H9 (cell line): ENCODE data around the gene OBP2B. TPM values are rescaled to one million over a fixed set of nuclear protein-coding genes. Genes with fewer than 3 reads are reported as not detected.

Experiments
- DNase-seq: peaks from one replicate; pipeline ENCODE4 v3.0.0-alpha.2; 2017
- H2AFZ ChIP-seq: one replicate; pipeline ENCODE4 v1.6.1; 2013; ENCODE audit warnings: mild to moderate bottlenecking, low read length, control low read depth, moderate library complexity
- H2AK5ac ChIP-seq: 2 replicates; pipeline ENCODE4 v1.6.1; 2013; ENCODE audit warnings: low read length, control low read depth, mixed read lengths; ENCODE audit not compliant: insufficient read length
- H2BK120ac ChIP-seq: one replicate; pipeline ENCODE4 v1.6.1; 2013; ENCODE audit warnings: low read depth, mild to moderate bottlenecking, low read length, control low read depth, inconsistent platforms; ENCODE audit not compliant: poor library complexity, severe bottlenecking
- H2BK12ac ChIP-seq: 2 replicates; pipeline ENCODE4 v1.6.1; 2013; ENCODE audit warnings: low read length, control low read depth, mixed read lengths, low read depth; ENCODE audit not compliant: insufficient read length
- H2BK15ac ChIP-seq: 2 replicates; pipeline ENCODE4 v1.6.1; 2013; ENCODE audit warnings: low read depth, low read length, control low read depth
- H2BK20ac ChIP-seq: one replicate; pipeline ENCODE4 v1.6.1; 2013; ENCODE audit warnings: low read depth, mild to moderate bottlenecking, low read length, control low read depth, inconsistent platforms; ENCODE audit not compliant: poor library complexity, severe bottlenecking
- H2BK5ac ChIP-seq: 2 replicates; pipeline ENCODE4 v1.6.1; 2013; ENCODE audit warnings: low read length, control low read depth, mixed read lengths; ENCODE audit not compliant: insufficient read length
- H3K14ac ChIP-seq: 2 replicates; pipeline ENCODE4 v1.6.1; 2013; ENCODE audit warnings: low read length, control low read depth; ENCODE audit not compliant: insufficient read depth
- H3K18ac ChIP-seq: 2 replicates; pipeline ENCODE4 v1.6.1; 2013; ENCODE audit warnings: low read depth, mild to moderate bottlenecking, mixed read lengths, low read length, control low read depth; ENCODE audit not compliant: insufficient read length
- H3K23ac ChIP-seq: 2 replicates; pipeline ENCODE4 v1.6.1; 2013; ENCODE audit warnings: low read length, control low read depth, mixed read lengths, low read depth; ENCODE audit not compliant: insufficient read length
- H3K23me2 ChIP-seq: 2 replicates; pipeline ENCODE4 v1.6.1; 2013; ENCODE audit warnings: low read depth, mild to moderate bottlenecking, mixed read lengths, low read length, control low read depth; ENCODE audit not compliant: insufficient read length, poor library complexity, severe bottlenecking
- H3K27ac ChIP-seq: 2 replicates; pipeline ENCODE4 v1.5.1; 2013; ENCODE audit warnings: low read length, control low read depth, mixed read lengths, low read depth; ENCODE audit not compliant: insufficient read length
- H3K27me3 ChIP-seq: 2 replicates; pipeline ENCODE4 v1.6.1; 2013; ENCODE audit warnings: low read length, control low read depth, inconsistent platforms; ENCODE audit not compliant: insufficient read depth
- H3K4ac ChIP-seq: 2 replicates; pipeline ENCODE4 v1.6.1; 2013; ENCODE audit warnings: low read depth, mild to moderate bottlenecking, control low read depth, inconsistent platforms, low read length, moderate library complexity
- H3K4me1 ChIP-seq: 2 replicates; pipeline ENCODE4 v1.6.1; 2013; ENCODE audit warnings: low read length, control low read depth, inconsistent platforms; ENCODE audit not compliant: insufficient read depth
- H3K4me2 ChIP-seq: 2 replicates; pipeline ENCODE4 v1.6.1; 2013; ENCODE audit warnings: low read length, control low read depth, mixed read lengths; ENCODE audit not compliant: insufficient read length, insufficient read depth
- H3K56ac ChIP-seq: 2 replicates; pipeline ENCODE4 v1.6.1; 2013; ENCODE audit warnings: low read depth, mild to moderate bottlenecking, mixed read lengths, low read length, control low read depth; ENCODE audit not compliant: insufficient read length
- H3K79me1 ChIP-seq: 2 replicates; pipeline ENCODE4 v1.6.1; 2013; ENCODE audit warnings: low read depth, mild to moderate bottlenecking, moderate library complexity, low read length, control low read depth, inconsistent platforms; ENCODE audit not compliant: insufficient read depth, poor library complexity, severe bottlenecking
- H3K79me2 ChIP-seq: 2 replicates; pipeline ENCODE4 v1.6.1; 2013; ENCODE audit warnings: low read length, control low read depth, inconsistent platforms; ENCODE audit not compliant: insufficient read depth
- H3K9ac ChIP-seq: 2 replicates; pipeline ENCODE4 v1.6.1; 2013; ENCODE audit warnings: low read length, control low read depth, mixed read lengths; ENCODE audit not compliant: insufficient read length; ENCODE audit errors: extremely low read depth
- H3K9me3 ChIP-seq: one replicate; pipeline ENCODE4 v1.6.1; 2013; ENCODE audit warnings: low read depth, low read length, inconsistent platforms; ENCODE audit not compliant: control insufficient read depth
- H3T11ph ChIP-seq: one replicate; pipeline ENCODE4 v1.6.1; 2013; ENCODE audit warnings: mild to moderate bottlenecking, low read length, control low read depth, inconsistent platforms
- H4K20me1 ChIP-seq: one replicate; pipeline ENCODE4 v1.6.1; 2013; ENCODE audit not compliant: control insufficient read depth, insufficient read length, insufficient read depth
- H4K5ac ChIP-seq: 2 replicates; pipeline ENCODE4 v1.6.1; 2013; ENCODE audit warnings: low read depth, mild to moderate bottlenecking, mixed read lengths, low read length, control low read depth; ENCODE audit not compliant: insufficient read length
- H4K8ac ChIP-seq: replicated peaks from 2 replicates; pipeline ENCODE4 v1.6.1; 2013; ENCODE audit warnings: low read length, control low read depth, mixed read lengths, low read depth; ENCODE audit not compliant: insufficient read length
- H4K91ac ChIP-seq: 2 replicates; pipeline ENCODE4 v1.6.1; 2013; ENCODE audit warnings: low read depth, mild to moderate bottlenecking, moderate library complexity, mixed read lengths, low read length, control low read depth; ENCODE audit not compliant: insufficient read length
- H3K27ac Mint-ChIP-seq, 3 experiments: 2 replicates in 2 of 3; 3 replicates in 1 of 3; pipeline ENCODE4 v1.8.0; 2020 to 2021; ENCODE audit warnings: mixed read lengths in 3 of 3, mild to moderate bottlenecking in 1 of 3, moderate library complexity in 1 of 3
- H3K27me3 Mint-ChIP-seq: 2 replicates; pipeline ENCODE4 v1.8.0; 2021; ENCODE audit warnings: low read depth, mild to moderate bottlenecking, moderate library complexity, mixed read lengths
- H3K36me3 Mint-ChIP-seq, 3 experiments: 2 replicates in 2 of 3; 3 replicates in 1 of 3; pipeline ENCODE4 v1.8.0; 2020 to 2021; ENCODE audit warnings: low read depth in 3 of 3, mixed read lengths in 3 of 3; ENCODE audit not compliant: insufficient read depth in 1 of 3
- H3K4me1 Mint-ChIP-seq, 2 experiments: 2 replicates each; pipeline ENCODE4 v1.8.0; 2020; ENCODE audit warnings: mixed read lengths in 2 of 2
- H3K4me3 Mint-ChIP-seq, 2 experiments: 2 replicates in 1 of 2; 3 replicates in 1 of 2; pipeline ENCODE4 v1.8.0; 2020 to 2021; ENCODE audit warnings: mild to moderate bottlenecking in 2 of 2, mixed read lengths in 2 of 2, moderate library complexity in 1 of 2
- H3K9me3 Mint-ChIP-seq, 2 experiments: 2 replicates in 1 of 2; 3 replicates in 1 of 2; pipeline ENCODE4 v1.8.0; 2020; ENCODE audit warnings: mild to moderate bottlenecking in 2 of 2, mixed read lengths in 2 of 2, moderate library complexity in 1 of 2
- CTCF ChIP-seq: fragments of 200-600 bp; sonication (generic); conservative IDR thresholded peaks from 3 replicates; pipeline ENCODE4 v1.8.0; 2021; ENCODE audit warnings: antibody characterized with exemption, mild to moderate bottlenecking
- WGBS: extraction: QIAGEN DNeasy Blood & Tissue Kit; methylation state at CpG from one replicate; pipeline ENCODE4 v1.1.7; 2013; ENCODE audit warnings: missing lambda C conversion rate, low lambda C conversion rate, mixed read lengths; ENCODE audit not compliant: insufficient read length; ENCODE audit errors: extremely low coverage; 5-methylcytosine and 5-hydroxymethylcytosine counted together
- total RNA-seq: library from RNA; stranded (reverse); gene quantifications from 2 replicates; pipeline ENCODE4 v1.2.1, GENCODE V29; 2021

OBP2B gene
- total RNA-seq, 1 experiment from 2014 or later: not detected

- Histone ChIP-seq H3T11ph (no peak overlapping the region), H3K27me3 (no peaks in the 10 kb centered on the region), H3K9ac (no peak overlapping the region), H2BK15ac (no peak overlapping the region), H2AK5ac (no peak overlapping the region), H3K56ac (no peak overlapping the region), H3K23me2 (no peaks in the 10 kb centered on the region), H2BK120ac (no peak overlapping the region), H4K5ac (no peak overlapping the region), H4K91ac (no peak overlapping the region), H3K4me2 (no peak overlapping the region), H3K79me2 (no peaks in the 10 kb centered on the region), H4K8ac (no peak overlapping the region), H3K18ac (no peak overlapping the region), H2BK20ac (no peak overlapping the region), H2AFZ (no peak overlapping the region), H3K14ac (no peak overlapping the region), H3K23ac (no peak overlapping the region), H4K20me1 (no peaks in the 10 kb centered on the region), H3K4ac (no peak overlapping the region), H2BK5ac (no peak overlapping the region), H3K4me1 (no peaks in the 10 kb centered on the region), H3K9me3 (no peaks in the 10 kb centered on the region), H3K27ac (no peak overlapping the region), H2BK12ac (no peak overlapping the region), H3K79me1 (no peaks in the 10 kb centered on the region)
- WGBS: no CpG with 5 or more reads among the region's 30 CpGs
- no peaks in the 10 kb centered on the region for H3K9me3 Mint-ChIP-seq
- H3K4me1 Mint-ChIP-seq: peaks cover 11 to 13% of the 10 kb centered on the region in 2 experiments
- no peak overlapping the region for H3K27ac Mint-ChIP-seq
- TF ChIP-seq CTCF: no peak
- DNase-seq: no peak
- H3K27me3 Mint-ChIP-seq: peaks cover 25% of the 10 kb centered on the region
- no peak overlapping the region for H3K4me3 Mint-ChIP-seq
- H3K36me3 Mint-ChIP-seq: no peaks in the 10 kb centered on the region
Measured at GRCh38 chr9:133256136-133256461, 47.0 kb upstream of the OBP2B start.
